Measurements from ENCODE around the gene TNS3.

GRCh38 chr7:47227762-47228177 is 354.1 kb downstream of the TNS3 start:
- TF ChIP-seq EP300 (IDR thresholded peaks at IDR 0.05) (no peak), CTCF (IDR thresholded peaks at IDR 0.05) (no peak), POLR2A (IDR thresholded peaks at IDR 0.05; ENCODE audit: low read depth) (no peak), POLR2AphosphoS5 (IDR thresholded peaks at IDR 0.05) (no peak)
